Astrocyte (in vitro differentiated cells and primary cell): ENCODE data around the gene PKHD1.

Experiments
- EZH2 ChIP-seq: IDR thresholded peaks from 2 replicates; pipeline ENCODE4 v1.6.1; 2012; ENCODE audit warnings: mild to moderate bottlenecking, low read length, inconsistent platforms; ENCODE audit not compliant: insufficient read depth
- TF ChIP-seq, protein P1 (sequence below): IDR thresholded peaks from 2 replicates; pipeline ENCODE4 v1.5.1; 2011; ENCODE audit warnings: low read depth, mild to moderate bottlenecking, inconsistent platforms, low read length, moderate library complexity; ENCODE audit not compliant: insufficient read depth

DNA sequence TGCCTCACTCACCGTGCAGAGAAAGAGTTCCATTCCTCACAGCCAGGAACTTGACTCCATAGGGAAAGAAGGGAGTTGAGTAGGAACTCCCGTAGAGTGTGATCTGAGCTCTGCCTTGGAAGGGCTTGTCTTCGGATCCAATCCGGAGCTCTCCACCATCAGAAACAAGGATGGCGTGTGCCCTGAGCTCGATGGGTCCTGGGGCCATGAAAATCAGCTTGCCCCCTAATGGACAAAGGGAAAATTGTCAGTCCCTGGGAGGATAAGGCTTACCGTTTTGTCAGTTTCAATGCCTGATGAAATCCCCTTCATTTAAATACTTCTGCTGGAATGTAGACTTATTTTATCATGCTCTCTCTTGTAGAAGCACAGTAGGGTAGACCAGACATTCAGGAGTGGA lies 153.3 kb downstream of the PKHD1 start:
- TF ChIP-seq, protein P1, sequence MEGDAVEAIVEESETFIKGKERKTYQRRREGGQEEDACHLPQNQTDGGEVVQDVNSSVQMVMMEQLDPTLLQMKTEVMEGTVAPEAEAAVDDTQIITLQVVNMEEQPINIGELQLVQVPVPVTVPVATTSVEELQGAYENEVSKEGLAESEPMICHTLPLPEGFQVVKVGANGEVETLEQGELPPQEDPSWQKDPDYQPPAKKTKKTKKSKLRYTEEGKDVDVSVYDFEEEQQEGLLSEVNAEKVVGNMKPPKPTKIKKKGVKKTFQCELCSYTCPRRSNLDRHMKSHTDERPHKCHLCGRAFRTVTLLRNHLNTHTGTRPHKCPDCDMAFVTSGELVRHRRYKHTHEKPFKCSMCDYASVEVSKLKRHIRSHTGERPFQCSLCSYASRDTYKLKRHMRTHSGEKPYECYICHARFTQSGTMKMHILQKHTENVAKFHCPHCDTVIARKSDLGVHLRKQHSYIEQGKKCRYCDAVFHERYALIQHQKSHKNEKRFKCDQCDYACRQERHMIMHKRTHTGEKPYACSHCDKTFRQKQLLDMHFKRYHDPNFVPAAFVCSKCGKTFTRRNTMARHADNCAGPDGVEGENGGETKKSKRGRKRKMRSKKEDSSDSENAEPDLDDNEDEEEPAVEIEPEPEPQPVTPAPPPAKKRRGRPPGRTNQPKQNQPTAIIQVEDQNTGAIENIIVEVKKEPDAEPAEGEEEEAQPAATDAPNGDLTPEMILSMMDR = no peak
- no peak for TF ChIP-seq EZH2
